ENCODE results near the gene SNCB. TPM values are rescaled to one million over a fixed set of nuclear protein-coding genes. Genes with fewer than 3 reads are reported as not detected.

Gene SNCB
- total and polyA plus RNA-seq, 2 of the 8 experiments (the other 6 are each of a cell fraction or from before 2014, with no cell fraction given), result 4.2 to 5.9 TPM

DNA sequence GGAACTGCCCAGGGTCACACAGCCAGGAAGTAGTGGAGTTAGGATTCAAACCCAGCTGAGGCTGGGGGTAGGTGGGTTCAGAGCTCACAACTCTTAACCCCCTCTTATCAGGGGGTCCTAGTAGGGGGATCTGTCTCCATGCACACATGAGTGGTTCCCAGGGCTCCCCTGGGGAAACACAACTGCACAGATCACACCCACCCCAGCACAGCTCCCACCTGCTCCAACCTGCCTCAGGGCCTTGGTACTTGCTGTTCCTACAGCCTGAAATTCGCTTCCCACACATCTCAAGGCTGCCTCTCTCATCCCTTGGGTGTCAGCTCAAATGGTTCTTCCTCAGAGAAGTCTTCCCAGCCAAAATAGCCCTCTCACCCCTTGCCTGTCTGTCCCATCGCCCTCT, 4.8 kb downstream of the SNCB start (continued):
- TF ChIP-seq, protein P1, sequence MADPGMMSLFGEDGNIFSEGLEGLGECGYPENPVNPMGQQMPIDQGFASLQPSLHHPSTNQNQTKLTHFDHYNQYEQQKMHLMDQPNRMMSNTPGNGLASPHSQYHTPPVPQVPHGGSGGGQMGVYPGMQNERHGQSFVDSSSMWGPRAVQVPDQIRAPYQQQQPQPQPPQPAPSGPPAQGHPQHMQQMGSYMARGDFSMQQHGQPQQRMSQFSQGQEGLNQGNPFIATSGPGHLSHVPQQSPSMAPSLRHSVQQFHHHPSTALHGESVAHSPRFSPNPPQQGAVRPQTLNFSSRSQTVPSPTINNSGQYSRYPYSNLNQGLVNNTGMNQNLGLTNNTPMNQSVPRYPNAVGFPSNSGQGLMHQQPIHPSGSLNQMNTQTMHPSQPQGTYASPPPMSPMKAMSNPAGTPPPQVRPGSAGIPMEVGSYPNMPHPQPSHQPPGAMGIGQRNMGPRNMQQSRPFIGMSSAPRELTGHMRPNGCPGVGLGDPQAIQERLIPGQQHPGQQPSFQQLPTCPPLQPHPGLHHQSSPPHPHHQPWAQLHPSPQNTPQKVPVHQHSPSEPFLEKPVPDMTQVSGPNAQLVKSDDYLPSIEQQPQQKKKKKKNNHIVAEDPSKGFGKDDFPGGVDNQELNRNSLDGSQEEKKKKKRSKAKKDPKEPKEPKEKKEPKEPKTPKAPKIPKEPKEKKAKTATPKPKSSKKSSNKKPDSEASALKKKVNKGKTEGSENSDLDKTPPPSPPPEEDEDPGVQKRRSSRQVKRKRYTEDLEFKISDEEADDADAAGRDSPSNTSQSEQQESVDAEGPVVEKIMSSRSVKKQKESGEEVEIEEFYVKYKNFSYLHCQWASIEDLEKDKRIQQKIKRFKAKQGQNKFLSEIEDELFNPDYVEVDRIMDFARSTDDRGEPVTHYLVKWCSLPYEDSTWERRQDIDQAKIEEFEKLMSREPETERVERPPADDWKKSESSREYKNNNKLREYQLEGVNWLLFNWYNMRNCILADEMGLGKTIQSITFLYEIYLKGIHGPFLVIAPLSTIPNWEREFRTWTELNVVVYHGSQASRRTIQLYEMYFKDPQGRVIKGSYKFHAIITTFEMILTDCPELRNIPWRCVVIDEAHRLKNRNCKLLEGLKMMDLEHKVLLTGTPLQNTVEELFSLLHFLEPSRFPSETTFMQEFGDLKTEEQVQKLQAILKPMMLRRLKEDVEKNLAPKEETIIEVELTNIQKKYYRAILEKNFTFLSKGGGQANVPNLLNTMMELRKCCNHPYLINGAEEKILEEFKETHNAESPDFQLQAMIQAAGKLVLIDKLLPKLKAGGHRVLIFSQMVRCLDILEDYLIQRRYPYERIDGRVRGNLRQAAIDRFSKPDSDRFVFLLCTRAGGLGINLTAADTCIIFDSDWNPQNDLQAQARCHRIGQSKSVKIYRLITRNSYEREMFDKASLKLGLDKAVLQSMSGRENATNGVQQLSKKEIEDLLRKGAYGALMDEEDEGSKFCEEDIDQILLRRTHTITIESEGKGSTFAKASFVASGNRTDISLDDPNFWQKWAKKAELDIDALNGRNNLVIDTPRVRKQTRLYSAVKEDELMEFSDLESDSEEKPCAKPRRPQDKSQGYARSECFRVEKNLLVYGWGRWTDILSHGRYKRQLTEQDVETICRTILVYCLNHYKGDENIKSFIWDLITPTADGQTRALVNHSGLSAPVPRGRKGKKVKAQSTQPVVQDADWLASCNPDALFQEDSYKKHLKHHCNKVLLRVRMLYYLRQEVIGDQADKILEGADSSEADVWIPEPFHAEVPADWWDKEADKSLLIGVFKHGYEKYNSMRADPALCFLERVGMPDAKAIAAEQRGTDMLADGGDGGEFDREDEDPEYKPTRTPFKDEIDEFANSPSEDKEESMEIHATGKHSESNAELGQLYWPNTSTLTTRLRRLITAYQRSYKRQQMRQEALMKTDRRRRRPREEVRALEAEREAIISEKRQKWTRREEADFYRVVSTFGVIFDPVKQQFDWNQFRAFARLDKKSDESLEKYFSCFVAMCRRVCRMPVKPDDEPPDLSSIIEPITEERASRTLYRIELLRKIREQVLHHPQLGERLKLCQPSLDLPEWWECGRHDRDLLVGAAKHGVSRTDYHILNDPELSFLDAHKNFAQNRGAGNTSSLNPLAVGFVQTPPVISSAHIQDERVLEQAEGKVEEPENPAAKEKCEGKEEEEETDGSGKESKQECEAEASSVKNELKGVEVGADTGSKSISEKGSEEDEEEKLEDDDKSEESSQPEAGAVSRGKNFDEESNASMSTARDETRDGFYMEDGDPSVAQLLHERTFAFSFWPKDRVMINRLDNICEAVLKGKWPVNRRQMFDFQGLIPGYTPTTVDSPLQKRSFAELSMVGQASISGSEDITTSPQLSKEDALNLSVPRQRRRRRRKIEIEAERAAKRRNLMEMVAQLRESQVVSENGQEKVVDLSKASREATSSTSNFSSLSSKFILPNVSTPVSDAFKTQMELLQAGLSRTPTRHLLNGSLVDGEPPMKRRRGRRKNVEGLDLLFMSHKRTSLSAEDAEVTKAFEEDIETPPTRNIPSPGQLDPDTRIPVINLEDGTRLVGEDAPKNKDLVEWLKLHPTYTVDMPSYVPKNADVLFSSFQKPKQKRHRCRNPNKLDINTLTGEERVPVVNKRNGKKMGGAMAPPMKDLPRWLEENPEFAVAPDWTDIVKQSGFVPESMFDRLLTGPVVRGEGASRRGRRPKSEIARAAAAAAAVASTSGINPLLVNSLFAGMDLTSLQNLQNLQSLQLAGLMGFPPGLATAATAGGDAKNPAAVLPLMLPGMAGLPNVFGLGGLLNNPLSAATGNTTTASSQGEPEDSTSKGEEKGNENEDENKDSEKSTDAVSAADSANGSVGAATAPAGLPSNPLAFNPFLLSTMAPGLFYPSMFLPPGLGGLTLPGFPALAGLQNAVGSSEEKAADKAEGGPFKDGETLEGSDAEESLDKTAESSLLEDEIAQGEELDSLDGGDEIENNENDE (IDR thresholded peaks at IDR 0.05; ENCODE audit: insufficient replicate concordance, low read length), result no peak
- no peak for TF ChIP-seq EGR1 (IDR thresholded peaks at IDR 0.05; ENCODE audit: borderline replicate concordance, low read depth, low read length)
- TF ChIP-seq, protein P2, sequence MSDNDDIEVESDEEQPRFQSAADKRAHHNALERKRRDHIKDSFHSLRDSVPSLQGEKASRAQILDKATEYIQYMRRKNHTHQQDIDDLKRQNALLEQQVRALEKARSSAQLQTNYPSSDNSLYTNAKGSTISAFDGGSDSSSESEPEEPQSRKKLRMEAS (IDR thresholded peaks at IDR 0.05), result no peak
- TF ChIP-seq PHF8 (conservative IDR thresholded peaks at IDR 0.05; ENCODE audit: low read depth, low read length), result no peak
- no peak for TF ChIP-seq HDAC6 (IDR thresholded peaks at IDR 0.05; ENCODE audit: low read depth, low read length)
- no peak for TF ChIP-seq ASH2L (IDR thresholded peaks at IDR 0.05; ENCODE audit: low read length)
- no peak for TF ChIP-seq CHD1 (IDR thresholded peaks at IDR 0.05; ENCODE audit: low read depth, low read length)
- no peak for TF ChIP-seq CTBP2 (IDR thresholded peaks at IDR 0.05; ENCODE audit: borderline replicate concordance, insufficient read depth, insufficient read length, low read length)
- no peak for TF ChIP-seq SAP30 (IDR thresholded peaks at IDR 0.05; ENCODE audit: insufficient read depth, insufficient replicate concordance, low read length)
- TF ChIP-seq YY1 (IDR thresholded peaks at IDR 0.05; ENCODE audit: low read depth, low read length), result no peak
- TF ChIP-seq TAF7 (optimal IDR thresholded peaks at IDR 0.05; ENCODE audit: borderline replicate concordance, low read depth, low read length), result no peak
